Tibial artery (tissue), 4 donors: ENCODE data around the gene KIF1A.

Experiments used
- DNase-seq, 2 donors: peaks; one replicate each; pipeline ENCODE4 v3.0.0-alpha.2; 2019
- H3K27ac ChIP-seq, 2 donors: fragments of 200-600 bp; sonication (generic) in 1 of 2; 1 replicate in 1 of 2; 2 replicates in 1 of 2; pipeline ENCODE4 v1.5.1; 2018 to 2019; ENCODE audit warnings: mild to moderate bottlenecking in 1 of 2
- H3K27me3 ChIP-seq, 2 donors: fragments of 200-600 bp; sonication (generic) in 1 of 2; one replicate each; pipeline versions ENCODE4 v1.5.1 to v1.6.0; 2016 to 2019
- H3K36me3 ChIP-seq, 3 donors: fragments of 200-600 bp; sonication (generic) in 2 of 3; one replicate each; pipeline ENCODE4 v1.5.1; 2016 to 2019; ENCODE audit warnings: mild to moderate bottlenecking in 2 of 3
- H3K4me1 ChIP-seq, 4 donors: fragments of 200-600 bp; sonication (generic) in 2 of 4; 1 replicate in 3 of 4; 2 replicates in 1 of 4; pipeline ENCODE4 v1.5.1; 2016 to 2019
- H3K4me3 ChIP-seq, 2 donors: fragments of 200-600 bp; sonication (generic) in 1 of 2; 1 replicate in 1 of 2; 2 replicates in 1 of 2; pipeline ENCODE4 v1.5.1; 2018 to 2019; ENCODE audit warnings: mild to moderate bottlenecking in 2 of 2
- H3K9me3 ChIP-seq, 3 donors: fragments of 200-600 bp; sonication (generic) in 1 of 3; one replicate each; pipeline ENCODE4 v1.5.1; 2016 to 2019
- intact Hi-C: fragments of 100-400 bp; cut with DNase I; formaldehyde crosslinking; loops from one replicate; pipeline ENCODE4 v1.15.0; 2023; ENCODE audit warnings: low total_unique reads
- TF ChIP-seq, protein P1 (sequence below), 2 experiments: fragments of 200-600 bp in 1 of 2; fragments of 450-650 bp in 1 of 2; IDR thresholded peaks; one replicate each; pipeline ENCODE4 v1.5.1; 2017 to 2019; ENCODE audit warnings: antibody characterized with exemption in 2 of 2, mild to moderate bottlenecking in 1 of 2, moderate library complexity in 1 of 2

The KIF1A gene

DNA sequence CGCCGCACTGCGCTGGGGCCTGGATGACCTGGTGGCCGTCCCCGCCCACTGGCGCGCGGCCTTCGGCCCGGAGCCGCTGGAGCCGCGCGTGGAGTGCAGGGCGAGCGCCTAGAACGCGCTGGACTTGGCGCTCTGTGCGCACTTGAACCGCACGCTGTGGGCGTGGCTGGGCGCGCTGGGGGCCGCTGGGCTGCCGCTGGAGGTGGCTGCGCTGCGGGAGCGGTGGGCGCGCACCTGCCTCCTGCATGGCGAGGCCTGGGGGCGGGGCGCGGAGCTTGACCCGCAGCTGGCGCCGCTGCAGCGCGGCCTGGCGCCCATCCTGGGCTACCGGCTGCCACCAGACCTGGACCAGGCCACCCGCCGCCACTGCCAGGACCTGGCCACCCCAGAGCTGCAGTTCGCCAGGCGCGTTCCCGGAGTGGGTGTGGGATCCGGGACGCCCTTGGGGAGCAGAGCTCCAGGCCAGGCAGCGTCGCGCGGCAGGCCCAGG is 147.3 kb downstream of the KIF1A start:
- no peak for DNase-seq
- TF ChIP-seq, protein P1, sequence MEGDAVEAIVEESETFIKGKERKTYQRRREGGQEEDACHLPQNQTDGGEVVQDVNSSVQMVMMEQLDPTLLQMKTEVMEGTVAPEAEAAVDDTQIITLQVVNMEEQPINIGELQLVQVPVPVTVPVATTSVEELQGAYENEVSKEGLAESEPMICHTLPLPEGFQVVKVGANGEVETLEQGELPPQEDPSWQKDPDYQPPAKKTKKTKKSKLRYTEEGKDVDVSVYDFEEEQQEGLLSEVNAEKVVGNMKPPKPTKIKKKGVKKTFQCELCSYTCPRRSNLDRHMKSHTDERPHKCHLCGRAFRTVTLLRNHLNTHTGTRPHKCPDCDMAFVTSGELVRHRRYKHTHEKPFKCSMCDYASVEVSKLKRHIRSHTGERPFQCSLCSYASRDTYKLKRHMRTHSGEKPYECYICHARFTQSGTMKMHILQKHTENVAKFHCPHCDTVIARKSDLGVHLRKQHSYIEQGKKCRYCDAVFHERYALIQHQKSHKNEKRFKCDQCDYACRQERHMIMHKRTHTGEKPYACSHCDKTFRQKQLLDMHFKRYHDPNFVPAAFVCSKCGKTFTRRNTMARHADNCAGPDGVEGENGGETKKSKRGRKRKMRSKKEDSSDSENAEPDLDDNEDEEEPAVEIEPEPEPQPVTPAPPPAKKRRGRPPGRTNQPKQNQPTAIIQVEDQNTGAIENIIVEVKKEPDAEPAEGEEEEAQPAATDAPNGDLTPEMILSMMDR (IDR thresholded peaks at IDR 0.05), result no peak
- Histone ChIP-seq H3K4me3 (no peak overlapping the region), H3K4me1 (peaks cover 0 to 7% (median 0%) of the 10 kb centered on the region in 4 donors), H3K27ac (no peak overlapping the region), H3K9me3 (no peaks in the 10 kb centered on the region), H3K27me3 (peaks cover 0 to 25% of the 10 kb centered on the region in 2 donors), H3K36me3 (no peaks in the 10 kb centered on the region)
- intact Hi-C loops, result no loop called here

DNA sequence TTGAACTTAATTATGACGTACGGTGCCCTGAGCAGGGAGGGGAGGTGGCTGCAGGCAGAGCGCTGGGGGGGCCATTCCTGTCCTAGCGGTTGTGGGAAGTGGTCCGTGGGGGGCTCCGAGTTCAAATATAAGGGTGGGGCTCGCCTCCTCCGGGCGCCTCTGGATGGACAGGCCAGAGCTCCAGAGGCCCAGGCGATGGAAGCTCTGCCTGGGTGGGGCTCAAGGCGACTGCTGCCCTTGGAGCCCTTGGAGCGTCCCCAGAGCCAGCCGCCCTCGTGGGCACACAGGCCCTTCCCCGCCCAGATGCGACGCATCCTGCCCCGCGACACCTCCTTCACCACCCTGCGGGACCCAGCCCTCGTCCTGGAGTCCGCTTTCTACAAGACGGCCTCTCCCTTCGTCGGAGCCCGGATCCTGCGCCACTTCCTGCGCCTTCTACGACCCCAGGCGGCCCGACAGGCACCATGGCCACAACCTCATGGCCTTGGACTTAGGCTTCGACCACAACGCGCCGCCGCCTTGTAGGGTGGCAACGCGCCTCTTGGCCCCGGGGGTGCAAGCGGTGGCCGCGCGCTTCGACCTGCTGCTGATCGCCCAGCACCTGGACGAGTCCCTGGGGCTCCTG is 147.8 kb downstream of the KIF1A start:
- Histone ChIP-seq H3K36me3 (no peaks in the 10 kb centered on the region), H3K9me3 (no peaks in the 10 kb centered on the region), H3K4me3 (no peak overlapping the region), H3K4me1 (peaks cover 0 to 7% (median 0%) of the 10 kb centered on the region in 4 donors), H3K27me3 (peaks cover 0 to 25% of the 10 kb centered on the region in 2 donors), H3K27ac (no peak overlapping the region)
- intact Hi-C loops, result no loop called here
- TF ChIP-seq, protein P1 (IDR thresholded peaks at IDR 0.05), result no peak
- no peak for DNase-seq

DNA sequence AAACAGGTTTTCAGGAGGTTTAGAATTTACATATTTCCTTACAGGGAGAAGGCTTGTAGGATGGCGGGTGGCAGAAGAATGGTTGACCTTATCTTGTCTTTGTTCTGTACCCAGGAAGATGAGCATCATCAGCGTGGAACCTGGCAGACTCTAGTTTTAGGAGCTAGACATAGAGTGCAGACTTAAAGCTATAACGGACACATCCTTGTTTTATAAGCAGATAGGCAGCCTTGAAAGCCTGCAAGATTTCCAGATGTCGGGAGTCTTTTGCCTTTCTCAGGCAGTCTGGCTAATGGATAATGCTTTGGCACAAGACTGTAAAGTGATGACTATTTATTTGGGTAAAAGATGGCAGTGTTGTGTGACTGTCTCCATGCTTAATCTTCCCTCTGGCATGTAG is 149.1 kb downstream of the KIF1A start:
- Histone ChIP-seq H3K9me3 (no peaks in the 10 kb centered on the region), H3K36me3 (no peaks in the 10 kb centered on the region), H3K27me3 (peaks cover 0 to 25% of the 10 kb centered on the region in 2 donors), H3K27ac (no peak overlapping the region), H3K4me3 (no peak overlapping the region), H3K4me1 (peaks cover 0 to 7% (median 0%) of the 10 kb centered on the region in 4 donors)
- TF ChIP-seq, protein P1 (IDR thresholded peaks at IDR 0.05), result no peak
- no peak for DNase-seq
- intact Hi-C loops, result no loop called here

DNA sequence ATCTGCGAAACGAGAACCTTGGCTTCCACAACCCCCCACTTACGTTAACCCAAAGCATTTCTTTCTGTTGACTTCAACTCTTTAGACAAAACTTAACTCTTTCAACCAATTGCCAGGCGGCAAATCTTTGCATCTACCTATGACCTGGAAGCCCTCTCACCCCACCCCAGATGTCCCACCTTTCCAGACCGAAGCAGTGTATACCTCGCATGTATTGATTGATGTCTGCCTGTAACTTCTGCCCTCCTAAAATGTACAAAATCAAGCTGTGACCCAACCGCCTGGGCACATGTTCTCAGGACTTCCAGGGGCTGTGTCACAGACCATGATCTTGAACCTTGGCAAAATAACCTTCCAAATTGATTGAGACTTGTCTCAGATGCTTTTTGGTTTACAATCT is 149.6 kb downstream of the KIF1A start:
- no peak for DNase-seq
- H3K9me3 ChIP-seq, result peaks cover 0 to 2% (median under 1%) of the 10 kb centered on the region in 3 donors
- TF ChIP-seq, protein P1 (IDR thresholded peaks at IDR 0.05), result no peak
- peaks cover 0 to 7% (median 0%) of the 10 kb centered on the region in 4 donors for H3K4me1 ChIP-seq
- H3K36me3 ChIP-seq, result no peaks in the 10 kb centered on the region
- H3K27me3 ChIP-seq, result peaks cover 0 to 26% of the 10 kb centered on the region in 2 donors
- no peak overlapping the region for H3K4me3 ChIP-seq
- intact Hi-C loops, result no loop called here
- H3K27ac ChIP-seq, result no peak overlapping the region

DNA sequence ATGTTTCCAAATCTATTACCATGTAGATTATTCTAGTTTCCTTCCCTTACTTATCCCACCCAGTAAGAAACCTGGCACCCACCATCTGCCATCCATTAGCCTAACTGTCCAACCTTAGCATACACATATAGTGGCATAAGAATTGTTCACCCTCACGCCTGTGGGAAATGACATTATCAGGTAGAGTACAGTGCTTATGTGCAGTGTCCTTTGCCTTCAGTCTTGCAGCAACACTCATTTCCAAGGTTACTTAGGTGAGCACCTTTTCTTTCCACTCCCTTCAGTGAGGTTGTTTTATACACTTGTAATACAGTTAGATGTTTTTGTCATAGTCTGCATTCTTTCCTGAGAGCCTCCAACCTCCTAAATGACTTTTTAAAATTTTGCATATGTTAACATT is 155.4 kb downstream of the KIF1A start:
- H3K27ac ChIP-seq, result no peak overlapping the region
- peaks cover 0 to 15% of the 10 kb centered on the region in 2 donors for H3K27me3 ChIP-seq
- no peak overlapping the region for H3K4me3 ChIP-seq
- H3K4me1 ChIP-seq, result no peaks in the 10 kb centered on the region
- no peaks in the 10 kb centered on the region for H3K36me3 ChIP-seq
- H3K9me3 ChIP-seq, result peaks cover 0 to 14% (median 10%) of the 10 kb centered on the region in 3 donors
- intact Hi-C loops, result no loop called here
- DNase-seq, result no peak
- TF ChIP-seq, protein P1 (IDR thresholded peaks at IDR 0.05), result no peak
